ENCODE data around the gene AUH. TPM values are rescaled to one million over a fixed set of nuclear protein-coding genes. Genes with fewer than 3 reads are reported as not detected.

AUH gene
- total RNA-seq, 1 donor from 2014 or later, result 14.6 TPM

DNA sequence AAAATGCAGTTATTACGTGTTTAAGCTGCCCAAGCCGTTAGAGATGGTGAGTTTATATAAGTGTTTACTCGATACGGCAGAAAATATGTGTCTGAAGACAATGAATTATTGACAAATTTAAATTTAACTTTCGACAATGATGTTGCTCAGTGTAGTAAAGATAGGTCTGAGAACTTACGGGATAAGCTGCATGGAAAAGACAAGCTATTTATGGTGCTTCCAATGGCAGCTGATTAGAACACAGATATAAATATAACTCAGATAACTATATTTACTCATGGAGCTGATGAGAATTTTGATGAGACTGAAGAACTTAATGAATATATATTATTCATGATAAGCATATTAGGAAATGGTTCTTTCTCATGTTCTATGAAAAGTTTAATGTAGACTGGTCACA lies 139.3 kb downstream of the AUH start:
- H3K27ac Mint-ChIP-seq (ENCODE audit: unreplicated experiment), result no peak overlapping the region

DNA sequence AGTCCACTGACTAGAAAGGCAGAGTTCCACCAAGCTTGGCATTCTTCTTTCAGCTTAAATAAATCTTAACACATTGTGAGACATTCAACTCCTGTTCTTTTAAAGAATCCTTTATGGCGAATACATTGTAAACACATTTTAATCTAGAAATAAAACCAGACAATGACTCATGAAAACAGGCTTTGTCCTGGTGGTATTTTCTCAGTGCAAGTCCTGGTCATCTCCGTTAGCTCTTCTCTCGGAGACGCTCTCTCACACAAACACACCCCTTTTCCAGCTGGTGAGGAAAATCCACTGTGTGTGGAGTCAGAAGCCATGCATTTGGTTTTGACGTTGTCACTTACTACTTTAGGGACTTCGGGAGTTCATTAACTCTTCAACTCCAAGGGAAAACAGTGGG lies 140.4 kb downstream of the AUH start:
- DNase-seq (ENCODE audit: extremely low spot score, unreplicated experiment), result no peak
- Mint-ChIP-seq H3K27me3 (ENCODE audit: unreplicated experiment) (no peaks in the 10 kb centered on the region), H3K36me3 (ENCODE audit: unreplicated experiment) (peaks cover 14% of the 10 kb centered on the region), H3K4me3 (ENCODE audit: unreplicated experiment) (no peak overlapping the region), H3K9me3 (ENCODE audit: unreplicated experiment) (no peaks in the 10 kb centered on the region), H3K4me1 (ENCODE audit: unreplicated experiment) (peaks cover 6% of the 10 kb centered on the region), H3K27ac (ENCODE audit: unreplicated experiment) (no peak overlapping the region)
- TF ChIP-seq, protein P1, sequence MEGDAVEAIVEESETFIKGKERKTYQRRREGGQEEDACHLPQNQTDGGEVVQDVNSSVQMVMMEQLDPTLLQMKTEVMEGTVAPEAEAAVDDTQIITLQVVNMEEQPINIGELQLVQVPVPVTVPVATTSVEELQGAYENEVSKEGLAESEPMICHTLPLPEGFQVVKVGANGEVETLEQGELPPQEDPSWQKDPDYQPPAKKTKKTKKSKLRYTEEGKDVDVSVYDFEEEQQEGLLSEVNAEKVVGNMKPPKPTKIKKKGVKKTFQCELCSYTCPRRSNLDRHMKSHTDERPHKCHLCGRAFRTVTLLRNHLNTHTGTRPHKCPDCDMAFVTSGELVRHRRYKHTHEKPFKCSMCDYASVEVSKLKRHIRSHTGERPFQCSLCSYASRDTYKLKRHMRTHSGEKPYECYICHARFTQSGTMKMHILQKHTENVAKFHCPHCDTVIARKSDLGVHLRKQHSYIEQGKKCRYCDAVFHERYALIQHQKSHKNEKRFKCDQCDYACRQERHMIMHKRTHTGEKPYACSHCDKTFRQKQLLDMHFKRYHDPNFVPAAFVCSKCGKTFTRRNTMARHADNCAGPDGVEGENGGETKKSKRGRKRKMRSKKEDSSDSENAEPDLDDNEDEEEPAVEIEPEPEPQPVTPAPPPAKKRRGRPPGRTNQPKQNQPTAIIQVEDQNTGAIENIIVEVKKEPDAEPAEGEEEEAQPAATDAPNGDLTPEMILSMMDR (IDR thresholded peaks at IDR 0.05), result no peak

More for the DNA sequence above, 139.3 kb downstream of the AUH start:
- Mint-ChIP-seq H3K4me3 (ENCODE audit: unreplicated experiment) (no peak overlapping the region), H3K27me3 (ENCODE audit: unreplicated experiment) (no peaks in the 10 kb centered on the region), H3K36me3 (ENCODE audit: unreplicated experiment) (peaks cover 10% of the 10 kb centered on the region), H3K4me1 (ENCODE audit: unreplicated experiment) (peaks cover 6% of the 10 kb centered on the region), H3K9me3 (ENCODE audit: unreplicated experiment) (no peaks in the 10 kb centered on the region)
- TF ChIP-seq, protein P1 (IDR thresholded peaks at IDR 0.05), result no peak
- no peak for DNase-seq (ENCODE audit: extremely low spot score, unreplicated experiment)

DNA sequence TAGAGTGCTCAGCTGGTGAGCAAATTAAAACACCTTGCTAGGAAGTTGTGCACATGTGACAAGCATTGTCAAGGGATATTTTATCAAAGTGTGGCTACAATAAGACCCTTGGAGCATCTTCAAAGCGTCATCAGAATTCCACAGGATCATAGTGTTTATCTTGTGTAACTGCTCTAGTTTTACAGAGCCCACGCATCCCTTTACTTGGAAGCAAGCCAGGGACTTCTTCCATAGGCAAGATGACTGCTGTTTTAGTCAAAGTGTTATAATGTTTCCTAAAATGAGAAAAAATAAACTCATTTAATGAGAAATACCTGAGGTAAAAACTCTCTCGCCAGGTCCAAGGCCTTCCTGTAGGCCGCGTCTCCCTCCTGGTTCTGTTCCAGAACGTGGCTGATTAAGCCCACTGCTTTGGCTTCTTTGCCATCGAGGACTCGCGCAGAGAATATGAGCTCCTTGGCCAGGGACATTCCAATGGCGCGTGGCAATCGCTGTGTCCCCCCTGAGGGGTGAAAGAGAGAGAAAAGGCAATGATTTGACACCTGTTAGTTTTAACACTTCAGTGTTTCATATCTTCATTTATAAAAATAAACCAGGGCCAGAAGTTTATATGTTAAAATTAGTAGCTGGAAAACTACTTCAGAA lies 141.1 kb downstream of the AUH start:
- Mint-ChIP-seq H3K4me3 (ENCODE audit: unreplicated experiment) (no peak overlapping the region), H3K27me3 (ENCODE audit: unreplicated experiment) (no peaks in the 10 kb centered on the region), H3K36me3 (ENCODE audit: unreplicated experiment) (peaks cover 15% of the 10 kb centered on the region), H3K27ac (ENCODE audit: unreplicated experiment) (no peak overlapping the region), H3K9me3 (ENCODE audit: unreplicated experiment) (no peaks in the 10 kb centered on the region), H3K4me1 (ENCODE audit: unreplicated experiment) (peaks cover 6% of the 10 kb centered on the region)
- TF ChIP-seq, protein P1 (IDR thresholded peaks at IDR 0.05), result no peak
- no peak for DNase-seq (ENCODE audit: extremely low spot score, unreplicated experiment)

DNA sequence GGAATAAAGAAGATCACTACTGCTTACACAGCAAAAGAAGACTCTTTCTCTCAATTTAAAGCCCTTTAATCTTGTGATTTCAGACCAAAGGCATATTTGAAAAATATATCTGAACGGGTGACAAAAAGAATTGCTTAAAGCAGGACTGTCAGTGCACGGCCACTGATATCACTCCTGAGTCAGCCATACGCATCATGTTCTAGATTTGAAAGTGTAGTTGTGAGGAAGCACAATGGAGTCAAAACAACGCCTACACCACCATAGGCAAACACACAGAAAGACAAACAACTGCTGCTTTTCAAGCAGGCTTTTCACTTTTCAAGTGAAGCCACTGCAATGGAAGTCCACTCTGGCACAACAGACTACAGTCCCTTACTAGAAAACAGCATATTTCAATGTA lies 141.7 kb downstream of the AUH start:
- H3K36me3 Mint-ChIP-seq (ENCODE audit: unreplicated experiment), result peaks cover 16% of the 10 kb centered on the region
- no peaks in the 10 kb centered on the region for H3K9me3 Mint-ChIP-seq (ENCODE audit: unreplicated experiment)
- no peaks in the 10 kb centered on the region for H3K27me3 Mint-ChIP-seq (ENCODE audit: unreplicated experiment)
- TF ChIP-seq, protein P1 (IDR thresholded peaks at IDR 0.05), result no peak
- no peak for DNase-seq (ENCODE audit: extremely low spot score, unreplicated experiment)
- H3K4me3 Mint-ChIP-seq (ENCODE audit: unreplicated experiment), result no peak overlapping the region
- H3K4me1 Mint-ChIP-seq (ENCODE audit: unreplicated experiment), result peaks cover 4% of the 10 kb centered on the region
- no peak overlapping the region for H3K27ac Mint-ChIP-seq (ENCODE audit: unreplicated experiment)

DNA sequence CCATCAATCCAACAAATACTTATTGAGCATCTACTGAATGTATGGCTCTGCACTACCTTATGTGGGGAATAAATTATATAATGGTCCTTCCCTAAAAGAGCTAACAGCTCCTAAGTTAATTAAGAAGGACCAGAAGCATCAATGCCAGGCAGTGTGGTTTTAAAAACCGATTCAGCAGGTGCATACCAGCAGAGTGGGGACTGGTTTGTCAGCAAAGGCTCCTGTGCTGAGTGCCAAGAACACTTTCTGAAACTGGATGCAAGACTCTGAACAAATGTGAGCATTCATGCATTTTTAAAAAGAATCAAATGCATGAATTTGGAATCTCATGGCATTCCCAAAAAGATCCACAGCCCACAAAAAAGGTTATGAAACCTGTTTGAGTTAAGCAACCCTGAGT lies 142.2 kb downstream of the AUH start:
- TF ChIP-seq, protein P1 (IDR thresholded peaks at IDR 0.05), result no peak
- H3K9me3 Mint-ChIP-seq (ENCODE audit: unreplicated experiment), result no peaks in the 10 kb centered on the region
- no peak overlapping the region for H3K27ac Mint-ChIP-seq (ENCODE audit: unreplicated experiment)
- H3K27me3 Mint-ChIP-seq (ENCODE audit: unreplicated experiment), result no peaks in the 10 kb centered on the region
- peaks cover under 1% of the 10 kb centered on the region for H3K4me1 Mint-ChIP-seq (ENCODE audit: unreplicated experiment)
- no peak overlapping the region for H3K4me3 Mint-ChIP-seq (ENCODE audit: unreplicated experiment)
- peaks cover 16% of the 10 kb centered on the region for H3K36me3 Mint-ChIP-seq (ENCODE audit: unreplicated experiment)
- DNase-seq (ENCODE audit: extremely low spot score, unreplicated experiment), result no peak
